GM19025 (cell line): ENCODE data around the gene GLIPR1.

ENCODE experiments used
- ATAC-seq: cut with Tn5 transposase; IDR thresholded peaks from one replicate; pipeline ENCODE4 v1.9.1; 2021; ENCODE audit warnings: mild to moderate bottlenecking, low read depth, moderate library complexity; ENCODE audit not compliant: unreplicated experiment

The GLIPR1 gene

GRCh38 chr12:75553398-75553797, 72.8 kb downstream of the GLIPR1 start:
- ATAC-seq = no peak
